Raji (cell line): ENCODE results near the gene ZNF391.

ENCODE experiments used
- POLR2A ChIP-seq: IDR thresholded peaks from 2 replicates; pipeline ENCODE4 v1.6.1; 2011; ENCODE audit warnings: low read depth, low read length, control low read depth; ENCODE audit not compliant: insufficient read depth

Gene ZNF391

GRCh38 chr6:27388293-27389197 lies at the start of gene ZNF391:
ZNF391 (plus strand) TSS chr6:27388759; CDS start chr6:27400371, 11,612 bp downstream.
- peak; percentile 81 for TF ChIP-seq POLR2A

GRCh38 chr6:27352850-27353249 lies 35.7 kb upstream of the ZNF391 start:
- TF ChIP-seq POLR2A, result no peak

GRCh38 chr6:27358786-27359185 lies 29.8 kb upstream of the ZNF391 start:
- no peak for TF ChIP-seq POLR2A

- no peak for TF ChIP-seq POLR2A
Observed at GRCh38 chr6:27359231-27359630, 29.3 kb upstream of the ZNF391 start.

GRCh38 chr6:27368202-27368601 lies 20.4 kb upstream of the ZNF391 start:
- no peak for TF ChIP-seq POLR2A

- no peak for TF ChIP-seq POLR2A
Observed at GRCh38 chr6:27370391-27370790, 18.2 kb upstream of the ZNF391 start.

GRCh38 chr6:27374824-27375612 lies 13.5 kb upstream of the ZNF391 start:
- no peak for TF ChIP-seq POLR2A

GRCh38 chr6:27375613-27376079 lies 12.9 kb upstream of the ZNF391 start:
- no peak for TF ChIP-seq POLR2A

GRCh38 chr6:27383011-27383410 lies 5.5 kb upstream of the ZNF391 start:
- no peak for TF ChIP-seq POLR2A

GRCh38 chr6:27383481-27383880 lies 5.1 kb upstream of the ZNF391 start:
- no peak for TF ChIP-seq POLR2A

- TF ChIP-seq POLR2A, result no peak
Observed at GRCh38 chr6:27392623-27393022, 4.1 kb downstream of the ZNF391 start.

GRCh38 chr6:27394073-27394472 lies 5.5 kb downstream of the ZNF391 start:
- TF ChIP-seq POLR2A, result no peak

- no peak for TF ChIP-seq POLR2A
Observed at GRCh38 chr6:27400877-27401642, 12.5 kb downstream of the ZNF391 start.

- TF ChIP-seq POLR2A, result no peak
Observed at GRCh38 chr6:27406085-27406484, 17.5 kb downstream of the ZNF391 start.
